GM12875 (cell line): Measurements from ENCODE around the gene ROR1.

ENCODE experiments used
- H3K4me3 ChIP-seq: one replicate; pipeline ENCODE4 v1.5.1; 2011; ENCODE audit warnings: low read depth, low read length, control low read depth
- TF ChIP-seq, protein P1 (sequence below): IDR thresholded peaks from 2 replicates; pipeline ENCODE4 v1.5.1; 2011; ENCODE audit warnings: low read depth, mild to moderate bottlenecking, control low read depth, inconsistent platforms, low read length, moderate library complexity, borderline replicate concordance; ENCODE audit not compliant: insufficient read depth

Gene ROR1

DNA sequence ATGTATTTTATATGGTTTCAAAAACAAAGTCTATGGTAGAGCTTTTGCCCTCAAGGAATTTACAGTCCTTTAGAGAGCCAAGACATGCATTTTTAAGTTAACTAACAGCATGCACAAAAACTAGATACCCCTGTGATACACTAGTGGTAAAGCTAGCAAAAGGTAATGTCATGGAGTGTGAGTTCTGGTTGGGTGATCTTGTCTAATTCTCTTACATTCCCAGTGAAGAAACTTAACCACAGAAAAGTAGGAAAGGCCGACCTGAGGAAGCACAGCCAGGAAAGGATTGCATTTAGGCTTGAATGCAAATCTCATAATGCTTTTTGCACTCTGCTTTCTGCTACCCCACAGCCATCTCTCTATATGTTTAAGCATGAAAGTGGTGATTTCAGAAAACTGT is 202.2 kb downstream of the ROR1 start:
- TF ChIP-seq, protein P1, sequence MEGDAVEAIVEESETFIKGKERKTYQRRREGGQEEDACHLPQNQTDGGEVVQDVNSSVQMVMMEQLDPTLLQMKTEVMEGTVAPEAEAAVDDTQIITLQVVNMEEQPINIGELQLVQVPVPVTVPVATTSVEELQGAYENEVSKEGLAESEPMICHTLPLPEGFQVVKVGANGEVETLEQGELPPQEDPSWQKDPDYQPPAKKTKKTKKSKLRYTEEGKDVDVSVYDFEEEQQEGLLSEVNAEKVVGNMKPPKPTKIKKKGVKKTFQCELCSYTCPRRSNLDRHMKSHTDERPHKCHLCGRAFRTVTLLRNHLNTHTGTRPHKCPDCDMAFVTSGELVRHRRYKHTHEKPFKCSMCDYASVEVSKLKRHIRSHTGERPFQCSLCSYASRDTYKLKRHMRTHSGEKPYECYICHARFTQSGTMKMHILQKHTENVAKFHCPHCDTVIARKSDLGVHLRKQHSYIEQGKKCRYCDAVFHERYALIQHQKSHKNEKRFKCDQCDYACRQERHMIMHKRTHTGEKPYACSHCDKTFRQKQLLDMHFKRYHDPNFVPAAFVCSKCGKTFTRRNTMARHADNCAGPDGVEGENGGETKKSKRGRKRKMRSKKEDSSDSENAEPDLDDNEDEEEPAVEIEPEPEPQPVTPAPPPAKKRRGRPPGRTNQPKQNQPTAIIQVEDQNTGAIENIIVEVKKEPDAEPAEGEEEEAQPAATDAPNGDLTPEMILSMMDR, result no peak
- H3K4me3 ChIP-seq, result no peak overlapping the region

DNA sequence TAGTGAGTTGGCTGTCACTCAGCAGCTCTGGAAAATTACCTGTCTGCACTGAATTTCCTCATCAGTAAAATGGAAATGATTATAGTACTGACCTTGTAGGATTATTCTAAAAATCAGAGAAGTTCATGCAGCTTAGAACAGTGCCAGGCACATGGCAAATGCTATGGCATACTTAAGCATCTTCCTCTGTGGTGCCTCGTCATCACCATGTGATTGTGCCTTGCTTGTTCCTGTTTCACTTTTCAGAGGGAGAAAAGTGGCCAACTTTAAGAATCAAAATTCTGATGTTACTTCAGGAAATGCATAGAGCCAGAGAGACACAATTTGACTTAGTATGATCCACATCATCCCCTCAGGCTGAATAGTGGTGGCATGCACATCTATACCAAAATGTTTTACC is 203.6 kb downstream of the ROR1 start:
- no peak overlapping the region for H3K4me3 ChIP-seq
- TF ChIP-seq, protein P1, result no peak

DNA sequence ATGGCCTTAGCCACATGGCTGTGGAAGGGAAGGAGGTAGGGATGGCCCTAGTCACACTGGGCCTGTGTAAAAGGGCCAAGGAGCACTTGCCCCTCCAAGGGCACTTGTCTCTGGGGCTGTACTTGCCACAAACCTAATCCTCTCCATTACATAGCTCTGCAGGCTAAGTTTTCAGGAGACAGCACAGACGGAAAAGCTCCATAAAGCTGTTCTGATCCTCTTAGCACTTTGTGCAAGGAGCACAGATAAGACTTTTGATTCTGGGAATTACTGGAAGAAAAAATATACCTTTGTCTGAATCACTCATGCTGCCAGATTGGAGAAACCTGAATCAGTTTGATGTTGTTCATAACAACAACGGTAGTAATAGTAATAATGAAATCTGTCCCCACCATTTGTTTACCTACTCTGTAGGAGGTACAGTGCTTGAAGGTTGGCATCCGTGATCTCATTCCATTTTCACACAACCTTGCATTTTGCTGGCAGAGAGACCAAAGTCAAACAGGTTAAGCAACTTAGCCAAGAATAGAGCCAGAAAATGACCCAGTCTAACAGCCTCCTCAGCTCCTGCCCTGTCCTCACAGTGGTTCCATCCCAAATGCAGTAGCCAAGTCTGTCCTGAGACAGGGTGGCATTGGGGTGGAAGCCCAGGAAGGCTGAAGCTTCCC is 207.1 kb downstream of the ROR1 start:
- TF ChIP-seq, protein P1, result no peak
- no peak overlapping the region for H3K4me3 ChIP-seq

DNA sequence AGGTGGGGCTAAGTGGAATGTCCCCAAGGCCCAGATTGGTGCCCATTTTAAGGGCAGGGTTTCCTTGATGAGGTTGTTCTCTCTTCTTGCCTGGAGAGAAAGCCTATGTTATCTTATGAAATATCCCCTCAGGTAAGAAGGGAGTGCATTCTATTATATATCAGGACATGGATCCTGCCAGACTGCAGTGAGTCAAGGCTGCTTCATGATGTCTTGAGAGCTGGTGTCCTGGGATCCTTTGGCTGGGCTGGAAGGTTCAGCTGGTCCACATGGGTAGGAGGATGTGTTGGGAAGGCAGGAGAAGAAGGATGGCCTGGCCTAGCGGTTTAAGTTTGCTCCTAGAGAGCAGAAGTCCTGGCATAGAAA is 207.6 kb downstream of the ROR1 start:
- no peak overlapping the region for H3K4me3 ChIP-seq
- TF ChIP-seq, protein P1, result no peak

DNA sequence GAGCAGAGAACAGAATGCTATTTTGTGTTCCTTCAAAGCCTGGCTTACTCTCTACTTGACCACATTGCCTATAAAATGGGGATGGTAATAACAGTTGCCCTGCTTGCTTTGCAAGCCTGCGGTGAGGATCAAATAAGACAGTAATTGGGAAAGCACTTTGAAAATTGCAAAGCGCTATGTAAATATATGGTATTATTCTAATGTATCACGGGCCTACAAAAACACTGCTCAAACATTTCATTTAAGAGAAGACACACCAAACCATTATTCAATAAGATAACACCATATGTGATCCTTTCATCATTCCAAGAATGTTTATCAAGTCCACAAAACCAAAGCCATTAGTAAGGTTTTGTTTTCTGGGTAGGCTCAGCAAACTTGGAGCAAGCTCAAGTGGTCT is 208.4 kb downstream of the ROR1 start:
- H3K4me3 ChIP-seq, result no peak overlapping the region
- TF ChIP-seq, protein P1, result no peak

DNA sequence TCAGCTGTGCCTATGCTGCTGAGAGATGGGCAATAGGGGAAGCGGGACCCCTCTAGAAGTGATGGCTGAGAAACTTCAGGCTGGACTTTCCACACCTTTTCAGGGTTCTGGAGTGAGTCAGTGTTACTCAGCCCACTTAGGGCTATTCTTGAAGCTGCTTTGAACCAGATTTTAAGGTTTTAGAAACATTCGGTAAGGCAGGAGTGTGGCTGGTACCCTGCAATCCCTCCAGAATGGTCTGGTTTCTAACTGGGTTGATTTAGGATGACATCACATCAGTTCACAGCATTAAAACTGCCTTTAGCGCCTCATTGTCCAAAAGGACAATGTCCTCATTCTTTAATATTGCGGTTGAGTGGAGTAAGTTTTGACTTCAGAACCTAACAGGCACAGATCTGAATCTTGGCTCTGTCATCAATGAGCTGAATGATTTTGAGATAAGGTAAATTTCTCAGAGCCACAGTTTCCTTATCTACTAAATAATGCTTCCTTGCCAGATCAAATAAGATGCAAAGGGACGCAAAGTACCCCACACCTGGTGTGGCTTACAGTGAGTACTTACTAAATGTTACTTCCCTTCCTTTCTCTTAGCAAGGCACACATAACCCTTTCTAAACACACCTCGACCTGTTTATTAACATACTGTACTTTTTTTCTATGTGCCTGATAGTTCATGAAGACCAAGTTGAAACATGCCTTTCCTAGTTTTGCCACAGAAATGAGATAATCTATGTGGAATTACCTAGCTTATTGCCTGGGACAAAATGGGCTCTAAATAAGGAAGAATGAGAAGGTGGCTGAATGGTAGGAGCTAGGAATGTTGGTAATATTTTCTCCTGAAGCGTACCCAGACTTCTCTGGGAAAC is 209.8 kb downstream of the ROR1 start:
- H3K4me3 ChIP-seq, result no peak overlapping the region
- TF ChIP-seq, protein P1, result no peak
